HG02610 (cell line): Measurements from ENCODE around the gene C6orf89.

Experiments
- ATAC-seq: cut with Tn5 transposase; IDR thresholded peaks from one replicate; pipeline ENCODE4 v1.9.1; 2021; ENCODE audit warnings: mild to moderate bottlenecking, moderate library complexity; ENCODE audit not compliant: unreplicated experiment

The C6orf89 gene

DNA sequence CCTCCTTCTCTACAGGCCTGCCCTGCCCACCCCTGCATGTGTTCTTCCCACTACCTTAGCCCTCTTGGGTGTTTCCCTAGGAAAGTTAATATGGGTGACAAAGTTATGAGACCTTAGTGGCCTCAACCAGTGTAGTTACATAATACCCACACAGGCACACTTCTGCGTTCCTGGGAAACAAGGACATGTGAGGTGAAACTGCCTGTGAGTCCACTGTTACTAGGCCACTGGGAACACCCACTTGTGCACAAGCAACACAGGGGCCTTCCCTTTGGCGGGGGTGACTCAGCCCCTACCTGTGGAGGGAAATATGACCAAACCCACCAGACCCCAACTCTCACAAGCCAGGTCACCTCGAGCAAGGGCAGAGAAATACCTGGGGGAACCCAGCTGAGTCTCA is 81.5 kb downstream of the C6orf89 start:
- no peak for ATAC-seq

- no peak for ATAC-seq
These were observed 82.0 kb downstream of the C6orf89 start for GRCh38 chr6:36967757-36968156.

DNA sequence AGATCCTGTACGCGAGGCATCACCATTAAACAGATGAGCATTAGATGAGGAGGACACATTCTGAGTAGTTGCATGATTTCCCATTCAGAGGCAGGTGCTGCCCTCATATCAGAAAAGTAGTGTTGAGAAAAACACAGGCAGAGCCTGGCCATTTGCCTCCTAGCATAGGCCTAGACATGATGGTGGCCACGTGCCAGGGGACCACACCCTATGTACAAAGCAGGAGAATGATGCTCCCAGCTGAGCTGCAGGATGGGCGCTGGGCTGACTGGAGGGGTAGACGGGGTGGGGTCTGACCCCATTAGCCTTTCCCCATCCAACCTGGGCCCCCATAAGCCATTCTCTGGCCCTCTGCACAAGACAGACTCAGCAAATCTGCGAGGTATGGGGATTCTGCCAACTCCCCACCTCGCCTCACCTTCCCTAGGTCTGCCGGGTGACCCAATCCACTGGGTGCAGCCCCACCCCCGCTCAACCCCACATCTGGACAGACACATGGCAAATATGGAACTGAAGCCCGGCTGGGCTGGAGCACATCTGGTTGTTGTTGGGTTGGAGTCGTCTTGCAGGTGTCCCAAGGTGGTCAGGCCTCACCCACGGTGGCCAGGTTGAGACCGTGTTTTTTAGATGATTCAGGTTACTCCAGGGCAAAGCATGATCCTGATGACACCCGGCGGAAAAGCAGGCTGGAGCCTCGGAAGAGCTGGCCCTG is 82.7 kb downstream of the C6orf89 start:
- ATAC-seq = no peak

- ATAC-seq = no peak
These were observed 83.5 kb downstream of the C6orf89 start for GRCh38 chr6:36969240-36969691.

DNA sequence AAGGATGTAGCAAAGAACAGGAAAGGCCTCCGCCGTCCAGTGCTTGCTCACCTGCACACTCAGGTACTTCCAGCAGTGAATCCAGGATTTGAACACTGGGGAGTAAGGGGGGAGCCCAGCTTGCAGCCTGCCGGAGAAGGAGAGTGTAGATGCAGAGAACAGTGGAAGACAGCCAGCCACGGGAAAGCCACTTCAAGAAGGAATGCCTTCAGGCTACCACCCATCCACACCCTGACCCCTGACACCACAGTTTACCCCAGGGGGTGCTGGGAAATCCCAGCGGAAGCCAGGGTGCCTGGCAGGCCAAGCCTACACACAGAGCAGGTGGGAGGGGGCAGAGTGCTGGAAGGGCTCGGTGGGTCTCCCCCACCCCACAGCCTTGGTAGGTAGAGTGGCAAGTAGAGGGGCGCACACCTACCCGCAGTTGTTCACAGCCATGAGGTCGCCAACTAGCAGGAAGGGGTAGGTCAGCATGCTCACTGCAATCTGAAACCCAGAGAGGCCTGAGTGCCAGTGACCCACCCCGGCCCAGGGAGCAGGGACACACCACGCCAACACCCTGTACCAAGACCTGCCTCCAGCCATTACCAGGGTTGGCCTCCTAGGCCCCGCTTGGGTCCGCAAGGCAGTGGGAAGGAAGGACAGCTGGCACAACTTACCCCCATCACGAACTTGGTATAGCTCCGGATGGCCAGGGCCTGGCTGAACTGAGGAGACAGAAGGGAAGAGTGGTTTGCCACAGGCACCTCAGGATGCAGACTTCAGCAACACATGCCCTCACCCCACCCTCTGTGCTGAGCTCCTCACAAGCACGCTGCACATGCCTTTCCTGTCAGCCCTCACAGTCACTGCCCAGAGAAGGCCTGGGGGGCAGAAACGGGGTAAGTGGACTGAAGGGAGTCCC is 84.5 kb downstream of the C6orf89 start:
- ATAC-seq = no peak

DNA sequence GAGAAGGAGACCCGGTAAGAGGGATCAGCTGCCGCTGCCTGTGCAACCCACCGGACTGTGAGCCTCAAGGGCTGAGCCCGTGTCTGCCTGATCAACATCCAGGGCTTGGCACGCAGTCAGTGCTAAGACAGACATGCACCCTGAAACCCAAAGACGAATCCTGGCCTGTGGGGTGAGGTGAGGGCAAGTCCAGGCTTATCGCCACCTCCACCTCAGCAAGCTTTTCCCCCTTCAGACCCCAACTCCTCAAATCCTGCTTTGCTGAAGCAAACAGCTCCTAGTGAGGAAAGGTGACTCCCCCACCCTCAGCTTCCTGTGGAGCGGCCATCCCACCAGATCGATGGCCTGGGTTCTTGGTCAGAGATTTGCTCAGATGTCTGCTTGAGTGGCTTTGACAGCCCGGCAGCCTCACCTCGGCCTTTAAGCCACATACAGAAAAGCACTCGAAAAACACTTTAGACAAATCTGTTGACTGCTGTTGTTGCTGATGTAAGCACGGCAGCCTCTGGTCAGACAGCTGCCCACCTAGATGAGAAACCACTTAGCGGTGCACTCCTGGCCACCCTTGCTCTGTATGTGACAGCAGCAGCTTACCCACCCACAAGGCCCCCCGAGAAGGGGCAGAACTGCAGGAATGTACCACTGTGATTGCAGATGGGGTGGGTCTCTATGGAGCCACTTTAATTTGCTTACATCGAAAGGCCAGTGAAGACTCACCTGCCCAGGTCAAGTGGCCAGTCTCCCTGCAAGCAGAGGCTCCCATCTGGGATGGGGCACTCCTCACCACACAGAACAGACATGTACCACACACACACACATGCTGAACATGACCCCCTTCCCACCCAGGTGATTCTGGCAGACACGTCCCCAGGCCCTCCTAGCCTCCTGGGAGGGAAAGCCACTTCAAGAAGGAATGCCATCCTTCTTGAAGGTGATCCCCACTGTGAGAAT is 85.4 kb downstream of the C6orf89 start:
- ATAC-seq = no peak

DNA sequence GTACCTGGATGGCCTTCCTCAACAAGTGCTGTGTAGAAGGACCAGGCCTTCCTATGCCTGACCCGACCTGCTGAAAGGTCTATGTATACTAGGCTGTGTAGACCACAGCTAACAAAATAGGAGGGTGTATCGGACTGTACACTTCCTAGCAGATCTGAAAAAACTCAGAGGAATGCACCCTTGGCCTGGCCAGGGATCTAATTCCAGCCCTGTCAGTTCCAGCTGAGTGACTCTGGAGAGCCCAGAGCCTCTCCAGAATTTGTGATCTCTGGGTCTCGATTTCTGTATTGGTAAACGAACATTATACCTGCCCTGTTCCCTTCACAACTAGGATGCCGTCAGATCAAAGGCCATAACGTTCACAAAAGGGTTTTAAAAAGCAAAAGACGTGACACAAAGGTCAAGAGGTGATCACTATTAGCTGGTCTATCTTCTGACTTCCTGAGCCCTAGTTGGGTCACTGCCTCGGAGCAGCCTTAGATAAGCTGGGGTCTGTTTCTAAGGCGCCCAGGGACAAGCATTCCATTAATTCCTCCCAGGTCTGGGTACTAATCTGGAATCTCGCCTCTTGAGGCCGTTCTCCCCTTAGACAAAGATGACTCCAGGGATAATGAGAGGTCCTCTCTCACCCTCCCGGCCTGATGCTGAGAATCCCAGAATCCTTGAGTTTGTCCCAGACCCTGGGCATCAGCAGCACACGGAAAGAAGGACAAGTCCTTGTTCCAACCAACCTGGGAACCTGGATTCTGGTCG is 86.3 kb downstream of the C6orf89 start:
- ATAC-seq = no peak

GRCh38 chr6:36973190-36973589 is 87.4 kb downstream of the C6orf89 start:
- ATAC-seq = no peak

- ATAC-seq = no peak
These were observed 87.9 kb downstream of the C6orf89 start for GRCh38 chr6:36973647-36974046.

GRCh38 chr6:36975231-36976006 is 89.7 kb downstream of the C6orf89 start:
- ATAC-seq = no peak

DNA sequence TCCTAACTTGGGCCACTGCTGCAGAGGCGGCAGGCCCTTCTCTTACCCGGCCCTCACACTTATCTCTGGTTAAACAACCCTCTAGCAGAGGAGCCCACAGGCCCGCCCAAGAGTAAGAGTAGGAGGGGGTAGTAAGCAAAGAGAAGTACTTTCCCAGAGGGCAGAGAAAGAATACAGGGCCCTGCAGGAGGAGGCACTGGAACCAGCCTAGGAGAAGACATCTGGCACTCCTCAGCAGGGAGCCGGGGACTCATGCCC is 90.2 kb downstream of the C6orf89 start:
- no peak for ATAC-seq

- ATAC-seq = no peak
These were observed 90.8 kb downstream of the C6orf89 start for GRCh38 chr6:36976509-36976908.

DNA sequence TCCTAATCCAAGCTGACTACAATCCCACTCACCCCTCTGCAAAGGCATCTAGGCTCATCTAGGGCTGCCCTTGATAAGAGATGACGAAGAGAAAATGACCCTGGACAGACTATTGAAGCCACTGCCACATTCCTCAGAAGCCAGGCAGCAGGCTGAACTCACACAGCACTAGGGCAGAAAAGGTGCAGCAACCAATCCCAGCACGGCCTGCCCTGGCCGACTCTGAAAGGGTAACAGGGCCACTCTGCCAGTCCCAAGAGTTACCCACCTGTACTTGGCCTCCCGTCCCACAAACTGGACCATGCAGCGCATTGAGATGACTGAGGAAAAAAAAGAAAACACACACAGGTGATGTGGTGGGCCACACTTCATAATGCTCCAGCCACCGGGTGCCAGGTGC is 91.2 kb downstream of the C6orf89 start:
- ATAC-seq = no peak

- no peak for ATAC-seq
These were observed 91.8 kb downstream of the C6orf89 start for GRCh38 chr6:36977470-36977941.
